RWPE2 (cell line): ENCODE results near the gene CFAP97.

ENCODE experiments used
- ATAC-seq: fragments of 200-7000 bp; cut with Tn5 transposase; 3 replicates; pipeline ENCODE4 v1.9.1; 2021; ENCODE audit warnings: low read depth
- DNase-seq: peaks from one replicate; pipeline ENCODE4 v3.0.0-alpha.2; 2020; ENCODE audit warnings: low spot score
- H3K27ac ChIP-seq: fragments of 450-650 bp; 2 replicates; pipeline ENCODE4 v1.5.1; 2017; ENCODE audit warnings: mild to moderate bottlenecking; ENCODE audit not compliant: poor library complexity, severe bottlenecking
- H3K27me3 ChIP-seq: fragments of 250-450 bp; sonication (Bioruptor Pico); 2 replicates; pipeline ENCODE4 v1.5.1; 2021; ENCODE audit warnings: mild to moderate bottlenecking, moderate library complexity; ENCODE audit not compliant: insufficient read depth, poor library complexity, severe bottlenecking
- H3K36me3 ChIP-seq: fragments of 250-450 bp; sonication (Bioruptor Pico); 2 replicates; pipeline ENCODE4 v1.5.1; 2020; ENCODE audit warnings: low read depth, mild to moderate bottlenecking, moderate library complexity
- H3K4me1 ChIP-seq: fragments of 250-450 bp; sonication (Bioruptor Pico); 2 replicates; pipeline ENCODE4 v1.5.1; 2021; ENCODE audit warnings: mild to moderate bottlenecking, moderate library complexity; ENCODE audit not compliant: insufficient read depth, poor library complexity, severe bottlenecking
- H3K4me3 ChIP-seq: fragments of 250-450 bp; sonication (Bioruptor Pico); 2 replicates; pipeline ENCODE4 v1.5.1; 2021; ENCODE audit warnings: mild to moderate bottlenecking, moderate library complexity; ENCODE audit not compliant: severe bottlenecking
- H3K9me3 ChIP-seq: fragments of 250-450 bp; sonication (Bioruptor Pico); 2 replicates; pipeline ENCODE4 v1.5.1; 2021; ENCODE audit warnings: mild to moderate bottlenecking, moderate library complexity; ENCODE audit not compliant: severe bottlenecking
- TF ChIP-seq, protein P1 (sequence below): fragments of 450-650 bp; IDR thresholded peaks from one replicate; pipeline ENCODE4 v1.5.1; 2017; ENCODE audit warnings: mild to moderate bottlenecking, moderate library complexity; ENCODE audit not compliant: poor library complexity, severe bottlenecking

The CFAP97 gene

DNA sequence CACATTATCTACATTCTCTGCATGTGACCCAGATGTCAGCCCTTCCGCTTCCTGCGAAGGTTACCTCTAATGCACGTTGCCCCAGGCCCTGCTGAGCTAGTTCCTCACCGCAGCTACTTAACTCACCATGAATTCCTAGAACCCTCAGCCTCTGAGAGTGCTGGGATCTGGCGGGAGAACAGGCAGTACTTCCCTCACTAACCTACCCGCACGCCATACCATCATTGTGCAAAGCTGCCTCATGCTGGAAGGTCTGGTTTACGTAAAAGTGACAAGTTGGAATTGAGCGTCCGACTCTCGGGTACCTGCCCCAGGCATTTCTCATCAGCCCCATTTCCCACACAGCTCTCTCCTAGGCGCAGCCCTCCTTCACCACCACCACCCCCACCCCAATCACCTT is 54.4 kb downstream of the CFAP97 start:
- no peak for ATAC-seq
- Histone ChIP-seq H3K9me3 (no peaks in the 10 kb centered on the region), H3K27ac (no peak overlapping the region), H3K36me3 (peaks cover 34% of the 10 kb centered on the region), H3K27me3 (no peaks in the 10 kb centered on the region), H3K4me3 (no peak overlapping the region), H3K4me1 (no peaks in the 10 kb centered on the region)
- no peak for DNase-seq
- TF ChIP-seq, protein P1, sequence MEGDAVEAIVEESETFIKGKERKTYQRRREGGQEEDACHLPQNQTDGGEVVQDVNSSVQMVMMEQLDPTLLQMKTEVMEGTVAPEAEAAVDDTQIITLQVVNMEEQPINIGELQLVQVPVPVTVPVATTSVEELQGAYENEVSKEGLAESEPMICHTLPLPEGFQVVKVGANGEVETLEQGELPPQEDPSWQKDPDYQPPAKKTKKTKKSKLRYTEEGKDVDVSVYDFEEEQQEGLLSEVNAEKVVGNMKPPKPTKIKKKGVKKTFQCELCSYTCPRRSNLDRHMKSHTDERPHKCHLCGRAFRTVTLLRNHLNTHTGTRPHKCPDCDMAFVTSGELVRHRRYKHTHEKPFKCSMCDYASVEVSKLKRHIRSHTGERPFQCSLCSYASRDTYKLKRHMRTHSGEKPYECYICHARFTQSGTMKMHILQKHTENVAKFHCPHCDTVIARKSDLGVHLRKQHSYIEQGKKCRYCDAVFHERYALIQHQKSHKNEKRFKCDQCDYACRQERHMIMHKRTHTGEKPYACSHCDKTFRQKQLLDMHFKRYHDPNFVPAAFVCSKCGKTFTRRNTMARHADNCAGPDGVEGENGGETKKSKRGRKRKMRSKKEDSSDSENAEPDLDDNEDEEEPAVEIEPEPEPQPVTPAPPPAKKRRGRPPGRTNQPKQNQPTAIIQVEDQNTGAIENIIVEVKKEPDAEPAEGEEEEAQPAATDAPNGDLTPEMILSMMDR = no peak

DNA sequence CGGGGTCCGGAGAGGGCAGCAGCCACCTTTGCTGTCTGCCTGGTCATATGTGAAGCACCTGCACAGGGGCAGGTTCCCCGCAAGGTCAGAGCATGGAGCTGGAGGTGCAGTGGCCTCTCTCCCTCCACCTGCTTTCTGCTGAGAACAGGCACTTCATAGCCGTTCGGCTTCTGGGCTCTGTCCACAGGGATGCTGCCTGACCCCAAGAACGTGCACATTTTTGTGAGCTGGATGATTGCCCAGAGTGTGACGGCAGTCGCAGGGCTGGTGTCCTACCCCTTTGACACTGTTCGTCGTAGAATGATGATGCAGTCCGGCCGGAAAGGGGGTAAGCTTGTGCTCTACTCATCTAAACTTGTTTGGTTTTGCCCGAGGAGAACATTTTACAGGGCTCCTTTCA is 58.2 kb downstream of the CFAP97 start:
- H3K27ac ChIP-seq = no peak overlapping the region
- no peak for DNase-seq
- no peaks in the 10 kb centered on the region for H3K27me3 ChIP-seq
- H3K36me3 ChIP-seq = peaks cover 21% of the 10 kb centered on the region
- ATAC-seq = no peak
- peaks cover 5% of the 10 kb centered on the region for H3K4me1 ChIP-seq
- TF ChIP-seq, protein P1 = no peak
- H3K4me3 ChIP-seq = no peak overlapping the region
- no peaks in the 10 kb centered on the region for H3K9me3 ChIP-seq

DNA sequence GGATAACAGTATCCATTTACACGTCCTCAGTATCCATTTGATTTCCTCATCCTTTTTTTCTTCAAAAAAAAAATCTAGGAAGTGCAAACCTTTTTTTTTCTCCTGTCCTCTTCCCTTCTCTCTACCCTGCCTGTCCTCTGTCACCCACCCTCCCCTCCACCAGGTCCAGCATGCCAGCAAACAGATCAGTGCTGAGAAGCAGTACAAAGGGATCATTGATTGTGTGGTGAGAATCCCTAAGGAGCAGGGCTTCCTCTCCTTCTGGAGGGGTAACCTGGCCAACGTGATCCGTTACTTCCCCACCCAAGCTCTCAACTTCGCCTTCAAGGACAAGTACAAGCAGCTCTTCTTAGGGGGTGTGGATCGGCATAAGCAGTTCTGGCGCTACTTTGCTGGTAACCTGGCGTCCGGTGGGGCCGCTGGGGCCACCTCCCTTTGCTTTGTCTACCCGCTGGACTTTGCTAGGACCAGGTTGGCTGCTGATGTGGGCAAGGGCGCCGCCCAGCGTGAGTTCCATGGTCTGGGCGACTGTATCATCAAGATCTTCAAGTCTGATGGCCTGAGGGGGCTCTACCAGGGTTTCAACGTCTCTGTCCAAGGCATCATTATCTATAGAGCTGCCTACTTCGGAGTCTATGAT is 59.1 kb downstream of the CFAP97 start:
- ATAC-seq = no peak
- no peak overlapping the region for H3K4me3 ChIP-seq

DNA sequence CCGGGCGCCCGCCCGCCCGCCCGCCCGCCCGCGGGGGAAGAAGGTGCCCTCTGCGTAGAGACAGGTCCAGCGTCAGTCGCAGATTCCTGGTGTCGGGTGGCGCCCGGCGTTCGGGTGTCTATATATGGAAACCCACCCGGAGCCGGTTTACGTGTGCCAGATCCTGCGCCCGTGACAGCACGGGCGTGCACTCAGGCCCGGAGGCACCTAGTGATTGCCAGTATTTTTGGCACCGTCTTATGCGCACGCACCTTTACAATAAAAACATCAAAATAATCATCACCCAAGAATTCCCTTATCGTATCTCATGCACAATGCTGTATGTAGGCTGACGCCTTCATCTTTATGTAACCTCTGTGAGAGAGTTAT is 60.2 kb downstream of the CFAP97 start:
- DNase-seq (no peak), ATAC-seq (peak; percentile 40)
- Histone ChIP-seq H3K27me3 (no peaks in the 10 kb centered on the region), H3K4me3 (peak overlapping the region; percentile 76), H3K4me1 (peaks cover 5% of the 10 kb centered on the region), H3K36me3 (peaks cover 21% of the 10 kb centered on the region), H3K27ac (no peak overlapping the region), H3K9me3 (no peaks in the 10 kb centered on the region)
- TF ChIP-seq, protein P1 = no peak

More for the DNA sequence above, 59.1 kb downstream of the CFAP97 start:
- H3K9me3 ChIP-seq = no peaks in the 10 kb centered on the region
- H3K27ac ChIP-seq = no peak overlapping the region
- H3K27me3 ChIP-seq = no peaks in the 10 kb centered on the region
- peaks cover 5% of the 10 kb centered on the region for H3K4me1 ChIP-seq
- no peak for DNase-seq
- TF ChIP-seq, protein P1 = no peak
- H3K36me3 ChIP-seq = peaks cover 21% of the 10 kb centered on the region

DNA sequence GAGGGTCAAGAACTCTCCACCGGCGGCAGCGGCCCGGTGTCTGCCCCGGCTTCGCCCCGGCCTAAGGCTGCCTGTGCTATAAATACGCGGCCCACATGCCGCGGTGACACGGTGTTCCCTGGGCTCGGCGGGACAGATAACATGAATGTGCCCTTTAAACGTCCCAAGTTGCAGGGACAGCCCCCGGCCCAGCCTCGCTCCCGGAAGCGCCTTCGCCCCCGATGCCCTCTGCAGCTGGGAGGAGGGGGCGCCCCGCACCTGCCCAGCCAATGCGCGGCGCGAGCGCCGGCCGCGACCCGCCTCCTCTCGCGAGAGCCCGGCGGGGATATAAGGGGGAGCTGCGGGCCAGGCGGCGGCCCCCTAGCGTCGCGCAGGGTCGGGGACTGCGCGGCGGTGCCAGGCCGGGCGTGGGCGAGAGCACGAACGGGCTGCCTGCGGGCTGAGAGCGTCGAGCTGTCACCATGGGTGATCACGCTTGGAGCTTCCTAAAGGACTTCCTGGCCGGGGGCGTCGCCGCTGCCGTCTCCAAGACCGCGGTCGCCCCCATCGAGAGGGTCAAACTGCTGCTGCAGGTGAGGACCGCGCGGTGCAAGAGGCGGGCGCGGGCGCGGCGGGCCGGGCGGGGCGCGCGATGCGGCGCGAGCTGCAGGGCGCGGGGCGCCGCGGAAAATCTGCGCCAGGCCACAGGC is 60.7 kb downstream of the CFAP97 start, which contains the start of gene SLC25A4:
Gene SLC25A4 (plus strand): TSS at position 355 of the 689 bp plus-strand sequence. CDS start 107 bp downstream, at position 462.
- no peak within 1 kb of the TSS for H3K27ac ChIP-seq
- TF ChIP-seq, protein P1 = peak; percentile 47
- H3K9me3 ChIP-seq = no peaks in the 10 kb centered on the region
- peak within 1 kb of the TSS; percentile 76 for H3K4me3 ChIP-seq
- DNase-seq = no peak
- peaks cover 21% of the 10 kb centered on the region for H3K36me3 ChIP-seq
- peak; percentile 82 for ATAC-seq
- peaks cover 5% of the 10 kb centered on the region for H3K4me1 ChIP-seq
- no peaks in the 10 kb centered on the region for H3K27me3 ChIP-seq
